Prostate gland (tissue), 2 donors: ENCODE measurements around the gene COMMD7. TPM values are rescaled to one million over a fixed set of nuclear protein-coding genes. Genes with fewer than 3 reads are reported as not detected.

ENCODE experiments used
- DNase-seq: peaks from one replicate; pipeline ENCODE4 v3.0.0-alpha.2; 2019; ENCODE audit warnings: low spot score
- H3K27ac ChIP-seq, 2 donors: fragments of 200-600 bp; sonication (generic); 2 replicates each; pipeline ENCODE4 v1.5.1; 2017 to 2019
- H3K27me3 ChIP-seq: fragments of 200-600 bp; sonication (generic); replicated peaks from 2 replicates; pipeline ENCODE4 v1.5.1; 2019; ENCODE audit not compliant: insufficient read depth
- H3K36me3 ChIP-seq, 2 donors: fragments of 200-600 bp; sonication (generic); 1 replicate in 1 of 2; 2 replicates in 1 of 2; pipeline versions ENCODE4 v1.5.1 to v1.8.1; 2017 to 2019
- H3K4me1 ChIP-seq: fragments of 200-600 bp; sonication (generic); replicated peaks from 2 replicates; pipeline ENCODE4 v1.5.1; 2019
- H3K4me3 ChIP-seq, 2 donors: fragments of 200-600 bp; sonication (generic); 2 replicates each; pipeline ENCODE4 v1.5.1; 2017 to 2019
- H3K9me3 ChIP-seq: fragments of 200-600 bp; sonication (generic); 2 replicates; pipeline ENCODE4 v1.5.1; 2017
- POLR2A ChIP-seq: fragments of 450-650 bp; IDR thresholded peaks from one replicate; pipeline ENCODE4 v1.6.1; 2016; ENCODE audit warnings: antibody characterized with exemption, mild to moderate bottlenecking
- POLR2AphosphoS5 ChIP-seq: sonication (generic); formaldehyde crosslinking; IDR thresholded peaks from one replicate; pipeline ENCODE4 v1.6.1; 2017; ENCODE audit warnings: antibody characterized with exemption
- WGBS: methylation state at CpG from one replicate; pipeline ENCODE4 v1.1.5; 2018; 5-methylcytosine and 5-hydroxymethylcytosine counted together
- intact Hi-C: fragments of 100-400 bp; cut with DNase I; formaldehyde crosslinking; loops from one replicate; pipeline ENCODE4 v1.14.2; 2022
- total RNA-seq, 2 donors: library from RNA; depleted of rRNA; stranded (reverse); fragments of >200 nt; gene quantifications; one replicate each; pipeline ENCODE4 v1.1.0, GENCODE V29; 2016
- TF ChIP-seq, protein P1 (sequence below), 4 experiments: fragments of 200-600 bp in 2 of 4; fragments of 450-650 bp in 2 of 4; sonication (generic) in 2 of 4; IDR thresholded peaks; 1 replicate in 3 of 4; 2 replicates in 1 of 4; pipeline ENCODE4 v1.5.1; 2016 to 2019; ENCODE audit warnings: antibody characterized with exemption in 4 of 4, mild to moderate bottlenecking in 2 of 4, moderate library complexity in 2 of 4

COMMD7 gene
- total RNA-seq, 2 donors from 2014 or later = 26.3 to 48.3 TPM

DNA sequence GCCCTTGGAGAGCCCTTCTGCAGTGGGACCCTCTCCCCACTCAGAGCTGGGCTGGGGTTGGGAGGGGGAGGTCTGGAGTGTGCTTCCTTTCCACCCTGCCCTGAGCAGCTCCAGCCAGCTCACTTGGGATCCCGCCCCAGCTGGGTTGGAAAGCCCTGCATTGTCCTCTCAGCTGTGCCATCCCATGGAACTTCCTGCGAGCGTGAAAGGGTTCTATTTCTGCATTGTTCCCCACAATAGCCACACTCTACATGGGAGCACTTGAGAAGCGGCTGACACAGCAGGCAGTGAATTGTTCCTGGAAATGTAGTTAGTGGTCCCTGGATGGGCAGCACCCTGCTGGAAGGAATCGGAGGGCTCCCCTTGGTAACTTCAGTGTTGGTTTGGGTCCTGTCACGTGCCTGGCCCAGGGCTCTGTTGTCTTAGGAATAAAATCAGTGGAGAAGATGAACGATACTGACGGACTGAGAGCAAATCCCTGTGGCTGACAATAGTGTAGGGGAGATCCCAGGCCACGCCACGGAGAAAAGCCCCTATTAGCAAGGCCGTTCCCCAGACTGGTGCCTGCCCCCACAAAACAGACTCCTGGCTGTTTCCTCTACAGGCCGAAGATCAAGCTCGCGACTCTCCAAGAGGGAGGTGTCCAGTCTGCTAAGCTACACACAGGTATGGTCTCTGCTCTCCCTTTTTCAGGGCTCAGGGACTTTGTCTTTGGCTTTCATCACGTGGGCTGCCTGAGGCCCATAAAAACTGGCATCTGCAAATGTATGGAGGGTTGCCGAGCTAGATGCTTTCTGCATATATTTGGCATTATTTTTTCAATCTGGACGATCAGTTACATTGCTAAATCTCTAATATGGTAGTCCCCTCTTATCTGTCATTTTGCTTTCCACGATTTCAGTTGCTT lies 37.7 kb upstream of the COMMD7 start:
- intact Hi-C loops = no loop called here

GRCh38 chr20:32780278-32780677 lies 37.0 kb upstream of the COMMD7 start:
- Histone ChIP-seq H3K4me3 (no peak overlapping the region), H3K4me1 (no peaks in the 10 kb centered on the region), H3K9me3 (no peaks in the 10 kb centered on the region), H3K27ac (no peak overlapping the region), H3K27me3 (no peaks in the 10 kb centered on the region), H3K36me3 (no peaks in the 10 kb centered on the region)
- no peak for DNase-seq
- intact Hi-C loops = no loop called here
- WGBS = 90% methylated on average over 16 of the region's 16 CpGs
- TF ChIP-seq, protein P1, sequence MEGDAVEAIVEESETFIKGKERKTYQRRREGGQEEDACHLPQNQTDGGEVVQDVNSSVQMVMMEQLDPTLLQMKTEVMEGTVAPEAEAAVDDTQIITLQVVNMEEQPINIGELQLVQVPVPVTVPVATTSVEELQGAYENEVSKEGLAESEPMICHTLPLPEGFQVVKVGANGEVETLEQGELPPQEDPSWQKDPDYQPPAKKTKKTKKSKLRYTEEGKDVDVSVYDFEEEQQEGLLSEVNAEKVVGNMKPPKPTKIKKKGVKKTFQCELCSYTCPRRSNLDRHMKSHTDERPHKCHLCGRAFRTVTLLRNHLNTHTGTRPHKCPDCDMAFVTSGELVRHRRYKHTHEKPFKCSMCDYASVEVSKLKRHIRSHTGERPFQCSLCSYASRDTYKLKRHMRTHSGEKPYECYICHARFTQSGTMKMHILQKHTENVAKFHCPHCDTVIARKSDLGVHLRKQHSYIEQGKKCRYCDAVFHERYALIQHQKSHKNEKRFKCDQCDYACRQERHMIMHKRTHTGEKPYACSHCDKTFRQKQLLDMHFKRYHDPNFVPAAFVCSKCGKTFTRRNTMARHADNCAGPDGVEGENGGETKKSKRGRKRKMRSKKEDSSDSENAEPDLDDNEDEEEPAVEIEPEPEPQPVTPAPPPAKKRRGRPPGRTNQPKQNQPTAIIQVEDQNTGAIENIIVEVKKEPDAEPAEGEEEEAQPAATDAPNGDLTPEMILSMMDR (IDR thresholded peaks at IDR 0.05) = no peak
- TF ChIP-seq POLR2A (no peak), POLR2AphosphoS5 (no peak)

More for the DNA sequence above, 37.7 kb upstream of the COMMD7 start:
- Histone ChIP-seq H3K36me3 (no peaks in the 10 kb centered on the region), H3K27ac (no peak overlapping the region), H3K4me1 (no peaks in the 10 kb centered on the region), H3K9me3 (no peaks in the 10 kb centered on the region), H3K4me3 (no peak overlapping the region), H3K27me3 (no peaks in the 10 kb centered on the region)
- 83% methylated on average over 18 of the region's 18 CpGs for WGBS
- TF ChIP-seq POLR2AphosphoS5 (no peak), POLR2A (no peak)
- TF ChIP-seq, protein P1 (IDR thresholded peaks at IDR 0.05) = no peak
- DNase-seq = no peak

- Histone ChIP-seq H3K9me3 (no peaks in the 10 kb centered on the region), H3K27me3 (no peaks in the 10 kb centered on the region), H3K27ac (no peak overlapping the region), H3K36me3 (no peaks in the 10 kb centered on the region), H3K4me3 (no peak overlapping the region), H3K4me1 (no peaks in the 10 kb centered on the region)
- 81% methylated on average over 10 of the region's 10 CpGs for WGBS
- intact Hi-C loops = no loop called here
- DNase-seq = no peak
- no peak for TF ChIP-seq POLR2A
- TF ChIP-seq, protein P1 (IDR thresholded peaks at IDR 0.05) = no peak
Measured at GRCh38 chr20:32779500-32780211, 36.4 kb upstream of the COMMD7 start.

- TF ChIP-seq POLR2AphosphoS5 (no peak), POLR2A (no peak)
- TF ChIP-seq, protein P1 (IDR thresholded peaks at IDR 0.05) = no peak
- Histone ChIP-seq H3K9me3 (no peaks in the 10 kb centered on the region), H3K27ac (no peak overlapping the region), H3K4me1 (no peaks in the 10 kb centered on the region), H3K36me3 (no peaks in the 10 kb centered on the region), H3K4me3 (no peak overlapping the region), H3K27me3 (no peaks in the 10 kb centered on the region)
- no peak for DNase-seq
- WGBS = 86% methylated on average over 8 of the region's 8 CpGs
- intact Hi-C loops = no loop called here
Measured at GRCh38 chr20:32777177-32777956, 34.1 kb upstream of the COMMD7 start.
